ENCODE measurements around the gene C2orf15.

Gene C2orf15

DNA sequence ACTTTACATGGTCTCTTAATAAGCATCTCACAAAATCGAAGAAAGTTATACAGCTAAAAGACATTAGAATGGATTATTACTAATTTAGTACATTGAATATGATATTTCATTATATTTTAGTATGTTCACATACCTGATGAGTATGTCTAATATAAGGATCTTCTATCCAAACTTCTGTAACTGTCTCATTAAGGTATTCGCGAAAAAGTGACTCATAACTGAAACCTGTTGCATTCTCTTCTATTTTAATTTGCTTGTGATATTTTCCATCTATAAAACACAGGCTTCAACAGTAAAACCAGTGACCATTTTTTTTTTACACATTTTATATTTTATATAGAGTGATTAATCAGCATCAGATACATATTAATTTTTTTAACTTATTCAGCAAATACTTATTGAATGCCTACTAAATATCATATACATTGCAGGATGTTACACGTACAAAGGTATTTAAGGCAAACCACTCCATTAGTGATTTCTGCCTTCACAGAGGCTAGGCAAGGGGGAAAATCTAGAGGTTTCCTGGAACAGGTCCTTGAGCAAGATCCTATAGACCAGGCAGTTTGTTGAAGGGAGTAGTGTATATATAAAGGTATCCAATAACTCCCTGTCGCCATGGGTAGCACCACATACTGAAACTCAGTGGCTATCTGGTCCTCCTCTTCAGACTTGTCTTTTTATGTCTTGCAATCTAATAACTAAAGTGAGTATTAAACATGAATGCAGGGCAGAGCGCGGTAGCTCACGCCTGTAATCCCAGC lies 30.1 kb downstream of the C2orf15 start:
- ChIA-PET POLR2A (no interaction called here), CTCF (interaction anchor here (0.7 kb wide), 1 partner anchor 13 kb away, joined by 5 read pairs; no protein-coding TSS in a partner anchor)
- TF ChIP-seq ZNF747 (tag by site-specific recombination; IDR thresholded peaks at IDR 0.05) (no peak), SCRT2 (tag by site-specific recombination; IDR thresholded peaks at IDR 0.05) (peak; percentile 77; the same call in 1 of the 2 replicates)
- Histone ChIP-seq H3K4me3 (ENCODE audit: low read depth, low read length) (no peak overlapping the region), H3K4me1 (ENCODE audit: control insufficient read depth, insufficient read depth, low read length) (no peaks in the 10 kb centered on the region), H3K9me3 (ENCODE audit: control insufficient read depth, insufficient read depth, low read depth, low read length) (no peaks in the 10 kb centered on the region), H3K27ac (ENCODE audit: extremely low read depth, low read depth, low read length) (no peak overlapping the region), H3K36me3 (ENCODE audit: control insufficient read depth in 2 of 2, insufficient read depth in 1 of 2, low read length in 2 of 2) (peaks cover 41 to 49% of the 10 kb centered on the region in 2 experiments)

DNA sequence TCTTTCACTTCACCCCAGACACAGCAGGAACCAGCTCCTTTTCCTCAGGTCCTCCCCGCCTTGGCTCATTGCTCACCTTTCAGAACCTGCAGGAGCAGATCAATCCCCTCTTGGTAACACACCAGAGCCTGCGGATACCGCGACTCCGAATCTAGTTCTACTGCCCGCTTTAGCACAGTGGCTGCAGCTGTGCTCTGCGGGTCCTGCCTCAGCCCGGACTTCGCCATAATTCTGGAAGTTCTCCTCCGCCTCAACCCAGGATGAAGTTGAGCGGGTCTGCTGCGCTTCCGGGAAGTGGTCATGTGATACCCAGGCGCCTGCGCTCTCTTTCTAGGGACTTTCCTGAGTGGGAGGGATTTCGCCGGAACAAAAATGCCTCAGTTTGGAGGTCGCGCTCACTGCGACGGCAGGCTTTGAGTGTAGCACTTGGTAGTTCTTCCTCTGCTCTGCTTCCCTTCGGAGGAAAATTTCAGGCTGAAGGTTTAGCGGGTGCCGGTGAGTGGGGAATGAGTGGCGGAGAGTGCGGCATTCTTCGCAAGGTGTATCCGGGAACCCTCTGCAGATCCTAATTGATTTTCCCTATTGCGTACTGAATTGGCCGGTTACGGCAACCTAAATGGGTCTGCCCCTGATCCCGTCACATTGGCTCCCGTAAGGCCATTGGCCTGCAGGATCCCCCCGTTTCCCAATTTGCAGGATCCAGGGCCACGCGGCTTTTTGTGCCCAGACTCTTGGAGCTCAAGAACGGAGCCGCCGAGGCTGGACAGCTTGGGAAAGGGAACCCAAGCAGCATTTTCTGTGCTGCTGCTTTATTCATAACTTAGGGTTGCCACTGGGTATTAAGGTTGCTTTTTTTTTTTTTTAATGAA lies 39.5 kb downstream of the C2orf15 start, which contains the start of the genes MITD1 and MRPL30:
TSS of gene MITD1 (minus strand) at position 304 of the 869 bp plus-strand sequence. CDS start at position 227, 77 bp downstream.
TSS of gene MRPL30 (plus strand) at position 430 of the 869 bp plus-strand sequence. CDS start 5,020 bp downstream, outside the sequence.
- peak within 1 kb of the TSS; percentile 71 for H3K4me3 ChIP-seq (ENCODE audit: low read depth, low read length)
- ChIA-PET CTCF (interaction anchor here (0.6 to 1.2 kb wide), 7 partner anchors 13 to 156 kb away, joined by 3 to 4 read pairs (median 3); partner anchors contain the start of gene EIF5B), POLR2A (interaction anchor here (1.2 to 2.9 kb wide), 6 partner anchors 14 to 156 kb away, joined by 3 to 32 read pairs (median 8); partner anchors contain the start of genes C2orf15, EIF5B, LIPT1 and TSGA10)
- peak within 1 kb of the TSS; percentile 55; the same call in 1 of the 2 replicates for H3K27ac ChIP-seq (ENCODE audit: extremely low read depth, low read depth, low read length)
- H3K36me3 ChIP-seq (ENCODE audit: control insufficient read depth in 2 of 2, insufficient read depth in 1 of 2, low read length in 2 of 2): no peaks in the 10 kb centered on the region
- H3K4me1 ChIP-seq (ENCODE audit: control insufficient read depth, insufficient read depth, low read length): 0 out of 2 replicates have a peak, but pooled peaks cover 2% of the 10 kb centered on the region
- H3K9me3 ChIP-seq (ENCODE audit: control insufficient read depth, insufficient read depth, low read depth, low read length): no peaks in the 10 kb centered on the region
- TF ChIP-seq, protein P1, sequence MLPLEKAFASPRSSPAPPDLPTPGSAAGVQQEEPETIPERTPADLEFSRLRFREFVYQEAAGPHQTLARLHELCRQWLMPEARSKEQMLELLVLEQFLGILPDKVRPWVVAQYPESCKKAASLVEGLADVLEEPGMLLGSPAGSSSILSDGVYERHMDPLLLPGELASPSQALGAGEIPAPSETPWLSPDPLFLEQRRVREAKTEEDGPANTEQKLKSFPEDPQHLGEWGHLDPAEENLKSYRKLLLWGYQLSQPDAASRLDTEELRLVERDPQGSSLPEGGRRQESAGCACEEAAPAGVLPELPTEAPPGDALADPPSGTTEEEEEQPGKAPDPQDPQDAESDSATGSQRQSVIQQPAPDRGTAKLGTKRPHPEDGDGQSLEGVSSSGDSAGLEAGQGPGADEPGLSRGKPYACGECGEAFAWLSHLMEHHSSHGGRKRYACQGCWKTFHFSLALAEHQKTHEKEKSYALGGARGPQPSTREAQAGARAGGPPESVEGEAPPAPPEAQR (tag by site-specific recombination; IDR thresholded peaks at IDR 0.05): peak; percentile 50; the same call in 1 of the 2 replicates
- TF ChIP-seq ZNF155 (tag by site-specific recombination; IDR thresholded peaks at IDR 0.05): no peak
- peak; percentile 92 for TF ChIP-seq ZXDB (tag by site-specific recombination; IDR thresholded peaks at IDR 0.05)
- no peak for TF ChIP-seq RBAK (tag by site-specific recombination; IDR thresholded peaks at IDR 0.05)
- TF ChIP-seq, protein P2, sequence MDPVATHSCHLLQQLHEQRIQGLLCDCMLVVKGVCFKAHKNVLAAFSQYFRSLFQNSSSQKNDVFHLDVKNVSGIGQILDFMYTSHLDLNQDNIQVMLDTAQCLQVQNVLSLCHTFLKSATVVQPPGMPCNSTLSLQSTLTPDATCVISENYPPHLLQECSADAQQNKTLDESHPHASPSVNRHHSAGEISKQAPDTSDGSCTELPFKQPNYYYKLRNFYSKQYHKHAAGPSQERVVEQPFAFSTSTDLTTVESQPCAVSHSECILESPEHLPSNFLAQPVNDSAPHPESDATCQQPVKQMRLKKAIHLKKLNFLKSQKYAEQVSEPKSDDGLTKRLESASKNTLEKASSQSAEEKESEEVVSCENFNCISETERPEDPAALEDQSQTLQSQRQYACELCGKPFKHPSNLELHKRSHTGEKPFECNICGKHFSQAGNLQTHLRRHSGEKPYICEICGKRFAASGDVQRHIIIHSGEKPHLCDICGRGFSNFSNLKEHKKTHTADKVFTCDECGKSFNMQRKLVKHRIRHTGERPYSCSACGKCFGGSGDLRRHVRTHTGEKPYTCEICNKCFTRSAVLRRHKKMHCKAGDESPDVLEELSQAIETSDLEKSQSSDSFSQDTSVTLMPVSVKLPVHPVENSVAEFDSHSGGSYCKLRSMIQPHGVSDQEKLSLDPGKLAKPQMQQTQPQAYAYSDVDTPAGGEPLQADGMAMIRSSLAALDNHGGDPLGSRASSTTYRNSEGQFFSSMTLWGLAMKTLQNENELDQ (tag by site-specific recombination; IDR thresholded peaks at IDR 0.05; ENCODE audit: low read depth): no peak
- TF ChIP-seq, protein P3, sequence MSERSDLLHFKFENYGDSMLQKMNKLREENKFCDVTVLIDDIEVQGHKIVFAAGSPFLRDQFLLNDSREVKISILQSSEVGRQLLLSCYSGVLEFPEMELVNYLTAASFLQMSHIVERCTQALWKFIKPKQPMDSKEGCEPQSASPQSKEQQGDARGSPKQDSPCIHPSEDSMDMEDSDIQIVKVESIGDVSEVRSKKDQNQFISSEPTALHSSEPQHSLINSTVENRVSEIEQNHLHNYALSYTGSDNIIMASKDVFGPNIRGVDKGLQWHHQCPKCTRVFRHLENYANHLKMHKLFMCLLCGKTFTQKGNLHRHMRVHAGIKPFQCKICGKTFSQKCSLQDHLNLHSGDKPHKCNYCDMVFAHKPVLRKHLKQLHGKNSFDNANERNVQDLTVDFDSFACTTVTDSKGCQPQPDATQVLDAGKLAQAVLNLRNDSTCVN (tag by site-specific recombination; optimal IDR thresholded peaks at IDR 0.05): peak; percentile 46
- TF ChIP-seq, protein P4, sequence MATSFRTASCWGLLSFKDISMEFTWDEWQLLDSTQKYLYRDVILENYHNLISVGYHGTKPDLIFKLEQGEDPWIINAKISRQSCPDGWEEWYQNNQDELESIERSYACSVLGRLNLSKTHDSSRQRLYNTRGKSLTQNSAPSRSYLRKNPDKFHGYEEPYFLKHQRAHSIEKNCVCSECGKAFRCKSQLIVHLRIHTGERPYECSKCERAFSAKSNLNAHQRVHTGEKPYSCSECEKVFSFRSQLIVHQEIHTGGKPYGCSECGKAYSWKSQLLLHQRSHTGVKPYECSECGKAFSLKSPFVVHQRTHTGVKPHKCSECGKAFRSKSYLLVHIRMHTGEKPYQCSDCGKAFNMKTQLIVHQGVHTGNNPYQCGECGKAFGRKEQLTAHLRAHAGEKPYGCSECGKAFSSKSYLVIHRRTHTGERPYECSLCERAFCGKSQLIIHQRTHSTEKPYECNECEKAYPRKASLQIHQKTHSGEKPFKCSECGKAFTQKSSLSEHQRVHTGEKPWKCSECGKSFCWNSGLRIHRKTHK (tag by site-specific recombination; IDR thresholded peaks at IDR 0.05): no peak
- TF ChIP-seq, protein P5, sequence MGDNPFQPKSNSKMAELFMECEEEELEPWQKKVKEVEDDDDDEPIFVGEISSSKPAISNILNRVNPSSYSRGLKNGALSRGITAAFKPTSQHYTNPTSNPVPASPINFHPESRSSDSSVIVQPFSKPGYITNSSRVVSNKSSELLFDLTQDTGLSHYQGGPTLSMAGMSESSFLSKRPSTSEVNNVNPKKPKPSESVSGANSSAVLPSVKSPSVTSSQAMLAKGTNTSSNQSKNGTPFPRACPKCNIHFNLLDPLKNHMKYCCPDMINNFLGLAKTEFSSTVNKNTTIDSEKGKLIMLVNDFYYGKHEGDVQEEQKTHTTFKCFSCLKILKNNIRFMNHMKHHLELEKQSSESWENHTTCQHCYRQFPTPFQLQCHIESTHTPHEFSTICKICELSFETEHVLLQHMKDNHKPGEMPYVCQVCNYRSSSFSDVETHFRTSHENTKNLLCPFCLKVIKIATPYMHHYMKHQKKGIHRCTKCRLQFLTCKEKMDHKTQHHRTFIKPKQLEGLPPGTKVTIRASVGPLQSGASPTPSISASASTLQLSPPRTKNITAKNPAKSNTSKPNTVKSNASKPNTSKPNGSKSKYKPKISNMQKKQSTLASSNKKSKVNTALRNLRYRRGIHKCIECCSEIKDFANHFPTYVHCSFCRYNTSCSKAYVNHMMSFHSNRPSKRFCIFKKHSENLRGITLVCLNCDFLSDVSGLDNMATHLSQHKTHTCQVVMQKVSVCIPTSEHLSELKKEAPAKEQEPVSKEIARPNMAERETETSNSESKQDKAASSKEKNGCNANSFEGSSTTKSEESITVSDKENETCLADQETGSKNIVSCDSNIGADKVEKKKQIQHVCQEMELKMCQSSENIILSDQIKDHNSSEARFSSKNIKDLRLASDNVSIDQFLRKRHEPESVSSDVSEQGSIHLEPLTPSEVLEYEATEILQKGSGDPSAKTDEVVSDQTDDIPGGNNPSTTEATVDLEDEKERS (tag by site-specific recombination; IDR thresholded peaks at IDR 0.05): no peak
- peak; percentile 66; the same call in 1 of the 2 replicates for TF ChIP-seq KLF9 (tag by site-specific recombination; IDR thresholded peaks at IDR 0.05; ENCODE audit: low read depth)
- peak; percentile 58 for TF ChIP-seq ZNF843 (tag by site-specific recombination; IDR thresholded peaks at IDR 0.05)
- no peak for TF ChIP-seq GLI2 (tag by site-specific recombination; IDR thresholded peaks at IDR 0.05; ENCODE audit: borderline replicate concordance, low read depth)
- TF ChIP-seq ZNF174 (tag by site-specific recombination; IDR thresholded peaks at IDR 0.05): no peak
- TF ChIP-seq, protein P6, sequence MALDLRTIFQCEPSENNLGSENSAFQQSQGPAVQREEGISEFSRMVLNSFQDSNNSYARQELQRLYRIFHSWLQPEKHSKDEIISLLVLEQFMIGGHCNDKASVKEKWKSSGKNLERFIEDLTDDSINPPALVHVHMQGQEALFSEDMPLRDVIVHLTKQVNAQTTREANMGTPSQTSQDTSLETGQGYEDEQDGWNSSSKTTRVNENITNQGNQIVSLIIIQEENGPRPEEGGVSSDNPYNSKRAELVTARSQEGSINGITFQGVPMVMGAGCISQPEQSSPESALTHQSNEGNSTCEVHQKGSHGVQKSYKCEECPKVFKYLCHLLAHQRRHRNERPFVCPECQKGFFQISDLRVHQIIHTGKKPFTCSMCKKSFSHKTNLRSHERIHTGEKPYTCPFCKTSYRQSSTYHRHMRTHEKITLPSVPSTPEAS (tag by site-specific recombination; IDR thresholded peaks at IDR 0.05): peak; percentile 53; the same call in 1 of the 2 replicates
- no peak for TF ChIP-seq WT1 (tag by site-specific recombination; IDR thresholded peaks at IDR 0.05)
- TF ChIP-seq ZNF544 (tag by site-specific recombination; IDR thresholded peaks at IDR 0.05): no peak
